Measurements from ENCODE around the gene ARHGEF33. TPM values are rescaled to one million over a fixed set of nuclear protein-coding genes. Genes with fewer than 3 reads are reported as not detected.

Gene ARHGEF33
- total and polyA plus RNA-seq, 2 donors from 2014 or later, result 2.3 to 2.4 TPM

- Histone ChIP-seq H3K4me3 (ENCODE audit: low read length in 3 of 3) (no peak overlapping the region), H3K27me3 (ENCODE audit: control insufficient read depth, insufficient read depth, low read length) (no peaks in the 10 kb centered on the region), H3K36me3 (ENCODE audit: control insufficient read depth in 2 of 3, insufficient read depth in 3 of 3, low read length in 3 of 3) (no peaks in the 10 kb centered on the region), H3K4me1 (ENCODE audit: control insufficient read depth in 2 of 3, insufficient read depth in 2 of 3, low read depth in 1 of 3, low read length in 3 of 3) (no peaks in the 10 kb centered on the region), H3K9me3 (ENCODE audit: control insufficient read depth in 2 of 3, insufficient read depth in 1 of 3, low read length in 3 of 3) (no peaks in the 10 kb centered on the region), H3K9ac (ENCODE audit: low read length in 3 of 3) (no peak overlapping the region), H3K27ac (ENCODE audit: low read depth in 2 of 2, low read length in 2 of 2) (no peak overlapping the region)
- TF ChIP-seq, protein P1, sequence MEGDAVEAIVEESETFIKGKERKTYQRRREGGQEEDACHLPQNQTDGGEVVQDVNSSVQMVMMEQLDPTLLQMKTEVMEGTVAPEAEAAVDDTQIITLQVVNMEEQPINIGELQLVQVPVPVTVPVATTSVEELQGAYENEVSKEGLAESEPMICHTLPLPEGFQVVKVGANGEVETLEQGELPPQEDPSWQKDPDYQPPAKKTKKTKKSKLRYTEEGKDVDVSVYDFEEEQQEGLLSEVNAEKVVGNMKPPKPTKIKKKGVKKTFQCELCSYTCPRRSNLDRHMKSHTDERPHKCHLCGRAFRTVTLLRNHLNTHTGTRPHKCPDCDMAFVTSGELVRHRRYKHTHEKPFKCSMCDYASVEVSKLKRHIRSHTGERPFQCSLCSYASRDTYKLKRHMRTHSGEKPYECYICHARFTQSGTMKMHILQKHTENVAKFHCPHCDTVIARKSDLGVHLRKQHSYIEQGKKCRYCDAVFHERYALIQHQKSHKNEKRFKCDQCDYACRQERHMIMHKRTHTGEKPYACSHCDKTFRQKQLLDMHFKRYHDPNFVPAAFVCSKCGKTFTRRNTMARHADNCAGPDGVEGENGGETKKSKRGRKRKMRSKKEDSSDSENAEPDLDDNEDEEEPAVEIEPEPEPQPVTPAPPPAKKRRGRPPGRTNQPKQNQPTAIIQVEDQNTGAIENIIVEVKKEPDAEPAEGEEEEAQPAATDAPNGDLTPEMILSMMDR (IDR thresholded peaks at IDR 0.05; ENCODE audit: borderline replicate concordance, extremely low read depth, insufficient read depth), result no peak
- FAIRE-seq, result no peak
- DNase-seq, result no peak
- intact Hi-C loops (cut with DNase I), result no loop called here
Observed at GRCh38 chr2:38966678-38967077, 77.0 kb downstream of the ARHGEF33 start.

- Histone ChIP-seq H3K4me3 (ENCODE audit: low read length in 3 of 3) (no peak overlapping the region), H3K4me1 (ENCODE audit: control insufficient read depth in 2 of 3, insufficient read depth in 2 of 3, low read depth in 1 of 3, low read length in 3 of 3) (no peaks in the 10 kb centered on the region), H3K27ac (ENCODE audit: low read depth in 2 of 2, low read length in 2 of 2) (no peak overlapping the region), H3K9ac (ENCODE audit: low read length in 3 of 3) (no peak overlapping the region), H3K9me3 (ENCODE audit: control insufficient read depth in 2 of 3, insufficient read depth in 1 of 3, low read length in 3 of 3) (no peaks in the 10 kb centered on the region), H3K27me3 (ENCODE audit: control insufficient read depth, insufficient read depth, low read length) (no peaks in the 10 kb centered on the region), H3K36me3 (ENCODE audit: control insufficient read depth in 2 of 3, insufficient read depth in 3 of 3, low read length in 3 of 3) (no peaks in the 10 kb centered on the region)
- DNase-seq, result no peak
- TF ChIP-seq, protein P1 (IDR thresholded peaks at IDR 0.05; ENCODE audit: borderline replicate concordance, extremely low read depth, insufficient read depth), result no peak
- intact Hi-C loops (cut with DNase I), result no loop called here
- FAIRE-seq, result no peak
Observed at GRCh38 chr2:38968021-38968420, 78.3 kb downstream of the ARHGEF33 start.

DNA sequence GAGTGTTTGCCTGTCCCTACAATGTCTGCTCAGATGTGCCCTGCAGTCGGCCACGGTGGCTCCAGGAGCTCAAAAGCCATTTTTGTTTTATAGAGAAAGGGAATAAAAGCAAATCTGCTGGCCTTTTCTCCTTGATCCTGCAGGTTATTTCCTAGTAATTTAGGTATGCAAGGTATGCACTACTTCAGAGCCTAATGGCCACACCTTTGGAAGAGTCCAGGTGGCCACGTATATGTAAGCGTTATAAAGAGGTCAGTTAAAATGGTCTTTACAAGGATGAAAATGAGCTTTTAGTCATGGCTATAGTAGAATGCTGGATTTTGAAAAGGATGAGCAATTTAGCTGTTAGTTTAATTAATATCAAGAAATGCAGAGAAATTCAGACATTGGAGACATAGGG lies 81.7 kb downstream of the ARHGEF33 start:
- TF ChIP-seq, protein P1 (IDR thresholded peaks at IDR 0.05; ENCODE audit: borderline replicate concordance, extremely low read depth, insufficient read depth), result no peak
- Histone ChIP-seq H3K4me1 (ENCODE audit: control insufficient read depth in 2 of 3, insufficient read depth in 2 of 3, low read depth in 1 of 3, low read length in 3 of 3) (no peaks in the 10 kb centered on the region), H3K27me3 (ENCODE audit: control insufficient read depth, insufficient read depth, low read length) (no peaks in the 10 kb centered on the region), H3K36me3 (ENCODE audit: control insufficient read depth in 2 of 3, insufficient read depth in 3 of 3, low read length in 3 of 3) (no peaks in the 10 kb centered on the region), H3K27ac (ENCODE audit: low read depth in 2 of 2, low read length in 2 of 2) (no peak overlapping the region), H3K9me3 (ENCODE audit: control insufficient read depth in 2 of 3, insufficient read depth in 1 of 3, low read length in 3 of 3) (no peaks in the 10 kb centered on the region), H3K4me3 (ENCODE audit: low read length in 3 of 3) (no peak overlapping the region), H3K9ac (ENCODE audit: low read length in 3 of 3) (no peak overlapping the region)
- FAIRE-seq (no peak), DNase-seq (no peak)
- intact Hi-C loops (cut with DNase I), result no loop called here

DNA sequence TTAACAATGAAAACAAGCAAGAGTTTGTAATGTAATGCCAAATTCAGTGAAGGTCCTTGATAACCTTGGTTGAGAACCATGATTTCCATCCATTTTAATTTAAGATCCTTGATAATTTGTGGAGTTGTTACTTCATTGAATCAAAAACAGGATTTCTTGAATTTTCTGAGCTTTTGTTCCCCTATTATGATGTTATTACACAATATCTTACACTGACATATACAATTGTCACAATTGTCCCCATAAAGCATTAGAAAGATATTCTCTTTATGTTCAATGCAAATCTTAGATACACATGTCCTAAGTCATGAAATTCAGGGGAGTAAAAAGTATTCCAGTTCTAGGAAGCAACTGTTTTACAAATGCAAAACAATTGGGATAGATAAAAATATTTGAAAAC lies 83.6 kb downstream of the ARHGEF33 start:
- H3K9me3 ChIP-seq (ENCODE audit: control insufficient read depth in 2 of 3, insufficient read depth in 1 of 3, low read length in 3 of 3), result no peaks in the 10 kb centered on the region
- FAIRE-seq, result no peak
- TF ChIP-seq, protein P1 (IDR thresholded peaks at IDR 0.05; ENCODE audit: borderline replicate concordance, extremely low read depth, insufficient read depth), result no peak
- H3K36me3 ChIP-seq (ENCODE audit: control insufficient read depth in 2 of 3, insufficient read depth in 3 of 3, low read length in 3 of 3), result no peaks in the 10 kb centered on the region
- H3K27me3 ChIP-seq (ENCODE audit: control insufficient read depth, insufficient read depth, low read length), result no peaks in the 10 kb centered on the region
- H3K4me3 ChIP-seq (ENCODE audit: low read length in 3 of 3), result no peak overlapping the region
- no peak overlapping the region for H3K9ac ChIP-seq (ENCODE audit: low read length in 3 of 3)
- H3K27ac ChIP-seq (ENCODE audit: low read depth in 2 of 2, low read length in 2 of 2), result no peak overlapping the region
- intact Hi-C loops (cut with DNase I), result no loop called here
- H3K4me1 ChIP-seq (ENCODE audit: control insufficient read depth in 2 of 3, insufficient read depth in 2 of 3, low read depth in 1 of 3, low read length in 3 of 3), result no peaks in the 10 kb centered on the region
- DNase-seq, result no peak
